GM19328 (cell line): Measurements from ENCODE around the gene TMEM94.

Source experiments
- ATAC-seq: cut with Tn5 transposase; IDR thresholded peaks from one replicate; pipeline ENCODE4 v1.9.1; 2021; ENCODE audit warnings: mild to moderate bottlenecking, moderate library complexity; ENCODE audit not compliant: unreplicated experiment

The TMEM94 gene

GRCh38 chr17:75524269-75524969 lies 68.0 kb downstream of the TMEM94 start:
- no peak for ATAC-seq

GRCh38 chr17:75524970-75525805 lies 68.8 kb downstream of the TMEM94 start, which contains the start of gene LLGL2:
Gene LLGL2, plus strand, starts transcription at chr17:75525697. Its CDS starts 17,730 bp downstream, at chr17:75543427.
- peak; percentile 78 for ATAC-seq

- no peak for ATAC-seq
Measured at GRCh38 chr17:75525806-75526554, 69.5 kb downstream of the TMEM94 start.

- ATAC-seq, result no peak
Measured at GRCh38 chr17:75526555-75527270, 70.3 kb downstream of the TMEM94 start.

- no peak for ATAC-seq
Measured at GRCh38 chr17:75530837-75531720, 74.6 kb downstream of the TMEM94 start.

- ATAC-seq, result no peak
Measured at GRCh38 chr17:75531721-75532072, 75.3 kb downstream of the TMEM94 start.

- ATAC-seq, result no peak
Measured at GRCh38 chr17:75535119-75535537, 78.7 kb downstream of the TMEM94 start.

GRCh38 chr17:75535871-75536270 lies 79.4 kb downstream of the TMEM94 start:
- ATAC-seq, result no peak

GRCh38 chr17:75536366-75536765 lies 79.9 kb downstream of the TMEM94 start:
- ATAC-seq, result no peak

GRCh38 chr17:75539967-75540729 lies 83.7 kb downstream of the TMEM94 start:
- ATAC-seq, result no peak

- ATAC-seq, result no peak
Measured at GRCh38 chr17:75540923-75541503, 84.6 kb downstream of the TMEM94 start.

GRCh38 chr17:75542229-75542628 lies 85.8 kb downstream of the TMEM94 start:
- ATAC-seq, result no peak

- no peak for ATAC-seq
Measured at GRCh38 chr17:75542728-75543336, 86.4 kb downstream of the TMEM94 start.

GRCh38 chr17:75544250-75544649 lies 87.8 kb downstream of the TMEM94 start:
- no peak for ATAC-seq

- ATAC-seq, result no peak
Measured at GRCh38 chr17:75546181-75546580, 89.7 kb downstream of the TMEM94 start.

GRCh38 chr17:75547091-75547490 lies 90.7 kb downstream of the TMEM94 start:
- no peak for ATAC-seq

- ATAC-seq, result no peak
Measured at GRCh38 chr17:75548813-75549212, 92.4 kb downstream of the TMEM94 start.
